GM19455 (cell line): ENCODE results near the gene SPINK9.
"Not testable (repeated sequence)": the region's sequence is repeated elsewhere in the genome, so short reads cannot be mapped to it uniquely, and the experiment has no call there.

Experiments used
- ATAC-seq: cut with Tn5 transposase; IDR thresholded peaks from one replicate; pipeline ENCODE4 v1.9.1; 2021; ENCODE audit not compliant: unreplicated experiment

Gene SPINK9

GRCh38 chr5:148335259-148335658 lies at the start of gene SPINK9:
Gene SPINK9, plus strand, starts transcription at chr5:148335559. Its CDS starts 55 bp downstream, at chr5:148335614.
- ATAC-seq: no peak

- ATAC-seq: no peak
Observed at GRCh38 chr5:148290271-148291195, 44.8 kb upstream of the SPINK9 start.

GRCh38 chr5:148297731-148298130 lies 37.6 kb upstream of the SPINK9 start:
- ATAC-seq: no peak

GRCh38 chr5:148306446-148306845 lies 28.9 kb upstream of the SPINK9 start:
- no peak for ATAC-seq

- ATAC-seq: no peak
Observed at GRCh38 chr5:148309019-148309418, 26.3 kb upstream of the SPINK9 start.

GRCh38 chr5:148309746-148310145 lies 25.6 kb upstream of the SPINK9 start:
- ATAC-seq: no peak

GRCh38 chr5:148311484-148311883 lies 23.9 kb upstream of the SPINK9 start:
- ATAC-seq: no peak

GRCh38 chr5:148312153-148312552 lies 23.2 kb upstream of the SPINK9 start, which contains the start of gene SPINK7:
Gene SPINK7, plus strand, starts transcription at chr5:148312423. Its CDS starts 61 bp downstream, at chr5:148312484.
- no peak for ATAC-seq

- no peak for ATAC-seq
Observed at GRCh38 chr5:148314187-148314586, 21.2 kb upstream of the SPINK9 start.

GRCh38 chr5:148314731-148315130 lies 20.6 kb upstream of the SPINK9 start:
- no peak for ATAC-seq

- ATAC-seq: not testable (repeated sequence)
Observed at GRCh38 chr5:148320011-148320963, 15.1 kb upstream of the SPINK9 start.

- ATAC-seq: no peak
Observed at GRCh38 chr5:148333262-148333849, 2.0 kb upstream of the SPINK9 start.

- ATAC-seq: no peak
Observed at GRCh38 chr5:148336704-148337435, 1.5 kb downstream of the SPINK9 start.

GRCh38 chr5:148342371-148343045 lies 7.1 kb downstream of the SPINK9 start:
- ATAC-seq: no peak

GRCh38 chr5:148343046-148343407 lies 7.7 kb downstream of the SPINK9 start:
- no peak for ATAC-seq

GRCh38 chr5:148343603-148344487 lies 8.5 kb downstream of the SPINK9 start:
- ATAC-seq: no peak

- no peak for ATAC-seq
Observed at GRCh38 chr5:148347706-148348105, 12.3 kb downstream of the SPINK9 start.

- no peak for ATAC-seq
Observed at GRCh38 chr5:148352696-148353095, 17.3 kb downstream of the SPINK9 start.

- ATAC-seq: no peak
Observed at GRCh38 chr5:148353634-148354033, 18.3 kb downstream of the SPINK9 start.
